ENCODE results near the gene ALOXE3.

The ALOXE3 gene

DNA sequence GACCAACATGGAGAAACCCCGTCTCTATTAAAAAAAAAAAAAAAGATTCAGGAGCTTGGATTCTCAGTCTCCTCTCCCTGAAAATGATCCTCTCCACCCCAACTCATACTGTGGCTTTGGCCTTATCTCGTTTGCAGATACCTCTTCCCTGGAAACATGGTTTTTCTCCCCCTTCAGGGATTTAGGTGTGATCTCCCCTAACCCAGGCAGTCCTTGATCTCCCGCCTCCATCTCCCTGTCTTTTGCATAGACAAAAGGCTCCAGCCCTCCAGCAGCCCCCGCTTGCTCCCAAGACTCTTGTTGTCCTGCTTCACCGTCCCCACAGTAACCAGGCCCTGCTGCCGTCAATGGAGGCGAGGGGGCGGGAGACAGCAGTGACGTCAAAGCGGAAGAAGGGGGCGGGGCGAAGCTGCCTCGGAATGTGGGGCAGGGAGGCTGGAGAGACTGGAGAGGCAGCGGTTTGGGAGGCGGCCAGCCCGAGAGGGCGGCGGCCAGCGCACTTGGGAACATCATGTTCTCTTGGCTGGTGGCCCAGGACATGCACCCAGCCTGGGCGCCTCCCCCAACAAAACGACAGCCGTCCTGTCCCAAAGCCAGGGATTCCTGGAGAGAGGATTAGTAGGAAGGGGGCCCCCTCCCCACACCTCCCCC, 35.8 kb upstream of the ALOXE3 start:
- peak; percentile 70 for DNase-seq

DNA sequence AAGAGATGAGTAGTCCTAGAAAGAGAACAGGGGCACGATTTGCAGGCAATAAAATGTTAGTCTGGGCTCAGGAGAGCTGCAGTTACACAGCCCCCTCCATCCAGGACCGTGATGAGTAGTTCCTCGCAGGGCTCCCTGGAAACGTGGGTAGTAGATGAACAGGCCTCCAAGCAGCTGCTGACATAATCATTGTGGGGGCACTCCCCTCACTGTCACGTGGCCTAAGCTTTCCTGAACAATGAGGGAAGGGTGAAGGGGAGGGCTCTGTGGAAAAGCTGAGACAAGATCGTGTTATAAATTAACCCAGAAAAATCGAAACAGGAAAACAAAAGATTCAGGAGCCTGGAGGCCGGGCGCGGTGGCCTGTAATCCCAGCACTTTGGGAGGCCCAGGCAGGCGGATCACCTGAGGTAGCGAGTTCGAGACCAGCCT, 35.2 kb upstream of the ALOXE3 start:
- peak; percentile 62 for DNase-seq

DNA sequence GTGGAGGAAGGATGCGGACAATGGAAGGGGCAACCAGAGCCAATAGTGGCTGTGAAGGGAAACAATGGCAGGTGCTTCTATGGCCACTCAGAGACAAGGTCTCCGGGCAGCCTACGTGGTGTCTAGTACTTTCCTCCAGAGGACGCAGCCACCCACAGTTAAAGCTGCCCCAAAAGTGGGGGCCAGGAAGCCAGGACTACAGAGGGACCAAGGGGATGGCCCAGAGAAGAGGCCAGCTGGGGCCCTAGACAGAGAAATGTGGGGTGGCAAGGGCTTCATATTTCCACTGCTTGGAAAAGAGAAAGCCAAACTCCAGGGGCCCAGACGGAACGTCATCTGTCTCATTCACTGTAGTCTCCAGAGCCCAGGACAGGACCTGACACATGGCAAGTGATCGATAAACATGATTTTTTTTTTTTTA, 34.7 kb upstream of the ALOXE3 start:
- DNase-seq = no peak

DNA sequence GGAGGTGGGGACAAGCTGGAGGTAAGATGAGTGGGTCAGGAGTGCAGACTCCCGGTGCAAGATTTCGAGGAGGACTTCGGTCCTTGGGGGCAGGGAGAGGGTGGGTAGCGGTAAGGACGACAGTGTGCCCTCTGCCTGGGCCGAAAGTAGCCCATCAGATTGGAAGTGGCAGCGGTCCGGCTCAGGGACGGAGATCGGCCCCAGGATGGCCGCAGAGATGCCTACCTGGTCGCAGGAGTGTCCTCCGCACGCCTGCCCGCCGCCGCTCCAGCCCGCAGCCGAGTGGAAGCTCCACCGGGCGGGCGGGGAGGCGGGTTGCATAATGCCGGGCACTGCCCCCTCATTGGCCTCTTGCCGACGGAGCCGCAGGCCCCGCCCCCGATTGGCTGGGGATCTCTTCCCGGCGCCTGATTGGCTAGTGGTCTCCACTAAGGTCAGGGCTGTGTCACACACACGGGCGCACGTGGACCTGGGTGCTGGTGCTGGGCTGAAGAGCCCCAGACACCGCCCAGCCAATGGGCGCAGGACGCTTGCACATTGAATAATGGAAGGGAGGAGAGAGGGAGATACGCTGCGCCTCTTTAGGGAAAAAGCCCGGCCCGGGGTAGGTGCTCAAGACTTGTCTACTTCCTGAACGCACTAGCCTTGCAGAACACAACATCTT, 33.9 kb upstream of the ALOXE3 start, which contains the start of gene PER1:
Gene PER1 (minus strand): TSS at position 293 of the 664 bp plus-strand sequence. CDS start 1,698 bp downstream, outside the sequence.
- peak; percentile 96 for DNase-seq

DNA sequence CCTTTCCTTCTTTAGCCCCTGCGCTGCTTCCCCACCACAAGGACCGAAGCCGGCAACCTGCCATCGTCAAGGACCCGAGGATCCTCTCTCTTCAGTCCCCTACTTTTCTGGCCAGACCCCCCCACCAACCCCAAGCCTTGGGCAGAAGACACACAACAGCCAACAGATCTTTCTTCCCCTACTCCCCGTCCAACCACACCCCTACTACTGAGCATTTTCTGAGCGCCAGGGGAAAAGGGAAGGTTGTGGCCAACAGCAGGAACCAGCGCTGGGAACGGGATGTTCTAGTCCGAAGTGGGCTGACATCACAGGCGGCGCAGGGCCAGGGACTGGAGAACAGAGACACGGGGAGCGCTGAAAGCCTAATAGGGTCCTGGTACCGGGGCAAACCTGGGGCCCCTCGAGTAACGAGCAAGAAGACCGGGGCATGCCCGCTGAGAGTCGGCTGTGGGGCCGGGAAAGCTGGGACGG, 33.4 kb upstream of the ALOXE3 start:
- DNase-seq = peak; percentile 45

DNA sequence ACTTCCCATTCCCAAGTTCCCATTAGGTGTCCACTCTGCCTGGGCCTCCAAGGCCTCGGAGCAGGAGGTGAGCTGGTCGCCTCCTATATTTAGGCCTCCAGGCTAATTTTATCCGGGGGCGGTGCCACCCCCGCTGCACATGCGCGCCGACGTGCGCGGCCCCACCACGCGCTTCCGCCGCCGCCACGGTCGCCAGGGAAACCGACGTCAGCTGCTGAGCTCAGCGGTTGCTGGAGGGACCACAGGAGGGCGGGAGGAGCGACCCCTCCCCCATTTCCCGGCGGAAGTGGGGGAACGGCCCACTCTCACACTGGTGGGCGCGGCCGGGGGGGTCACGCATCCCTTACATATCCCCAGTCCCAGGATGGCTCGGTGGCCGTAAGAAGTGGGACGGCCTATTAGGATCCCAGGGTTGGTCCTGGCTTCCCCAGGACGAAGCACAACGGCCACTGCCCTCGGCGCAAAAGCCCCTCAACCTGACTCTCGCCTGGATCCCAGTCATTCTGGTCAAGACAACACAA, 32.9 kb upstream of the ALOXE3 start:
- peak; percentile 91 for DNase-seq

DNA sequence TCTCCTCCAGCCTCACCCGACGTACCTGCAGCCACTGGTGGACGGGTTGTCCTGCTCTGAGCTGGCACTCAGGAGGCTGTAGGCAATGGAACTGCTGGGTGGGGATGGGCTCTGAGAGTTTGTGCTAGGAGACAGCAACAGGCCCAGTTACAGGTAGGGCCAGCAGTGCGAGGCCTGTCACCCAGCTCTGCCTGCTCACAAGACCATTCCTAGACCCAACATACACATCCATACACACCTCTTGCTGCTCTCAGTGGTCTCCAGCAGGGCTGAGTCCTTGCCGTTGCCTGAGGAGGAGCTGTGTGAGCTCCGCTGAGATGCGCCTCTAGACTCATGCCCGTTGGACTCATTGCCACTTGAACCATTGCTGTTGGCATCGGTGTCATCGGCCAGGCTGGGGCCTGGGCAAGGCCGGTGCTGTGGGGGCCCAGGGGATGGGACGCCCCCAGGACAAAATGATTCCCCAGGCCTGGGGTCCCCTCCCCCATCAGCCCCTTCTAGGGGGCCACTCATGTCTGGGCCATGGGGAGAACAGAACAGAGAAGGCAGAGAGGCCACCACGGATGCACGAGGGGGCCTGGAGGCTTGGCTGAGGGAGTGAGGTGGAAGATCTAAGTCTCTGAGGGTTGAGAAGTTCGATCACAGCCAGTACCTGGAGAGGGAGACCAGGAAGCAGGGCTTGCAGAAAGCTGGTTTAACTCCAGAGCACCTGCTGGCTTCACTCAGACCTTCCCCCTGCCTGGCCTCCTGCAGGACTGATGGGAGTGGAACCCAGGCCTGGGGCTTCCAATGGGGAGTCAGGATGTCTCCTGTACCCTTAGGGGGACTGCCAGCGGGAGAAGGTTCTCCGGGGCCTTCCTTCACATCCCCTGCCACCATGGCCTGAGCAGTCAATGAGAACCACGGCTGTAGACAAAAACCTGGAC, 32.1 kb upstream of the ALOXE3 start:
- DNase-seq = peak; percentile 33

DNA sequence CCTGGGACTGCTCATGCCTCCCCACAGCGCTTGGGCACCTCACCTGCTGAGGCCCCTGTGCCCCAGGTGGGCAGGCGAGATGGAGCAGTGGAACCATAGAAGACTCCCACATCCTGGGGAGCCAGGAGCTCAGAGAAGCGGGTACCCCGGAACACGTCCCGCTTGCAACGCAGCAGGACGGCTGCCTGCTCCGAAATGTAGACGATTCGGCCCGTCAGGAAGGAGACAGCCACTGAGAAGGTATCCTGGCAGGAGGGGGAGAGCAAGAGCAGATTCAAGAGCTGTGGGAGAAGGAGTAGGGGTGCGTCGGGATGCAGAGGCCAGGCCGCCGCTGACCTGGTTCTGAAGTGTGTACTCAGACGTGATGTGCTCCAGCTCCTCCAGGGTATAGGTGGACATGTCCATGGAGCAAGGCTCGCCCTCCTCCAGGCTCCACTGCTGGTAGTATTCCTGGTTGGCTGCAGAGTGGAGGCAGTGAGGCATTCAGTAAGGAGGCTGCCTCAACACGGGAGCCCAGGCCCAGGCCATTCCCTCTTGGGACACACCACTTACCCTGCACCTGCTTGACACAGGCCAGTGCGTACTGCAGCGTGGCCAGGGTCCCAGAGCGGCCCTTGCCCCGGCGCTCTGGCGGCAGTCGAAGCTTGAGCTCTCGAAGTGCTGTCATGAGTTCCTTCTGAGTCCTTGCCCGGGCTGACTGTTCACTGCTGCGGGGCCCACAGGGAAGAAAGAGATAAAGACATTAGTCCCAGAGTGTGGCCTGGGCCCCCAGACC, 31.3 kb upstream of the ALOXE3 start:
- no peak for DNase-seq

DNA sequence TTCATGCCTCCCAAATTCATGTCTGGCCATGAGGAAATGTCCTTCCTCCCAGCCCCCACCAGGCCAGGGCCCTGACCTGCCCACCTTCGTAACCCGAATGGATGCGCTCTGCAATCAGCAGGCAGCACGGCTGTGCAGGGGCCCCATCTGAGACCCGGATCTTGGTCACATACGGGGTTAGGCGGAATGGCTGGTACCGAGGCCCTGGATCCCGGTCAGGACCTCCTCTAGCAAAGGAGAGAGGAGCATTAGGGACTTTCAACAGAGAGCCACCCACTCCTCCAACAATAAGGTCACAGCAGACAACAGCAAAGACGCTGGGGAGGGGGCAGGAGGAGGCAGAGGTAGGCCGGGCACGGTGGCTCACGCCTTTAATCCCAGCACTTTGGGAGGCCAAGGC, 30.2 kb upstream of the ALOXE3 start:
- no peak for DNase-seq

DNA sequence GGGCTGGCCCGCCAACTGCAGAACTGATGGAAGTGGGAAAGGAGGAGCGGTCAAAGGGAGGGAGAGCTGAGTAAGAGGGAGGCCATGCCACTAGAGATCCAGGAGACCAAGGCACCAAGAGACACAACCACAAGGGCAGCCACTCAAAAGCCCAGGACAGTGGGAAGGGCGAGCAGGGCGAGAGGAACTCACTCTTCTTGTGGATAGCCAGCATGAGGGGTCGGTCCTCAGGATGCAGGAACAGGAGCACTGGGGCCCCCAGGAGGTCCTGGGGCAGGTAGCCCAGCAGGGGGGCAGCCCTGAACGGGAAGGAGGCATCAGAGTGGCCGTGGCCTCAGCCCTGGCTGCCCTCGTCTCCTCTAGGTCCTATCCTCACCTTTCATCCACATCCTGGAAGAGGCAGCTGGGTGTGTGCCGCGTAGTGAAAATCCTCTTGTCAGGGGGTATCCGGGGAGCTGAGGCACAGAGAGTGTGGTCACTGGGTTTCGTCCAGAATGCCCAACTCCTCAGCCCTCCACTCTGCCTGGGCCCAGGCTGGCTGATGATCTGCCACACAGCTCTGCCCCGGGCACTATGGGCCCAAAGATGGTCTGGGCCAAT, 29.6 kb upstream of the ALOXE3 start:
- no peak for DNase-seq

DNA sequence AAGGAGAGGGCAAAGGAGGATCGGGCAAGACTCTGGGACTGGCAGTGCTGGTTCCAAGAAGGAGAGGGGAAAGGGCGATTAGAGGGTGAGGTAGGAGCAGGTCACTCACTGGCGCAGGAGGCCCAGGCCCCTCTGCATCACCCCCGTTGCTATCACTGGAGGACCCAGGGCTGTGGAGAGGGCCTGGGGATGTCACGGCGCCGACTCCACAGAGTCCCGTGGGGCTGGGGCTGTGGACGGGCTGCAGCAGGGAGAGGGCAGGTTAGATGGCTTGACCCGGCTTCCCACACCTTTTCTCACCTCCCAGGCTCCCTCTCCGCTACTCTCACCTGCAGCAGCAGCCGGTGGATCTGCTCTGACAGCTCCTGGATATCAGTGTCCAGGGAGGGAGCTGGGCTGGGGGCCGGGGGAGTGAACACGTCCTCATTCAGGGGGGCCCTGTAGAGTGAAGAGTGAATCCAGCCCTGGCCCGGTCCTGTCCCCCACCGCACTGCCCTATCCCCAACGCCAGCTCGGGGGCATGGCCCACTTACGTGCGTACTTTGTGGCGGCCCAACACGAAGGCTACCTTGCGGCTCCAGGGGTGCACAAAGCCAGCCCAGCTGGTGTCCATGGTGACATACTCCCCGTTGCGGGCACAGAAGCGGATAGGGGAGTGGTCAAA, 29.0 kb upstream of the ALOXE3 start:
- DNase-seq = no peak

DNA sequence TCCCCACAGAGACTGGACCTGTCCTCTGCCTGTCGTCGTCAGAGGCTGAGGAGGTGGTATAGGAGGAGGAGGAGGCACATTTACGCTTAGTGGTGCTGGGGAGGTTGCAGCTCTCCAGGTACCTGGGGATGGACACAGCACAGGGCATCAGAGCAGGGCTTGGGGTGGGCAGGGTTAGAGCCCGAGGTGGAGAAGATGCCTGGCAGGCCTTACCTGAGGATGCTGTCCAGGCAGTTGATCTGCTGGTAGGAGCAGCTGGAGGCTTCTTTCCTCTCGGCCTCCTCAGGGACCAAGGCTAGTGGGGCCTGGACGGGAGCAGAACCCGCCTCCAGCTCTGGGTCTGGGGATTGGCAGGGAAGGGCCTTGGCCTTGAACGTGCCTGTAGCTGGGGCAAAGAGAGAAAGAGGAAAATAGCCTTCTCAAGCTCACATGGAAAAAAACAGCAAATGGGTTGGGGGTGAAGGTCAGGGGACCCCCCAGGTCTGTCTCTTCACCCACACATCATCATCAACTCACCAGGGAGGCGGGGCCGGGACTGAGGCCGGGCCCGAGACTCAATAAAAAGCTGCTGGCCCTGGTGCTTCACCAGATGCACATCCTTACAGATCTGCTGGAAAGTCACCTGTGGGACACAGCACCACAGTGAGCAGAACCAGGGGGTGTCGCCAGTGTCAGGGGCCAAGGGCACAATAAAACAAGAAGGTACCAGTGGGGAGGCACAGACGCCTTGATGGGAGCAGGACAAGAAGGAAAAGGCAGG, 28.2 kb upstream of the ALOXE3 start:
- no peak for DNase-seq

DNA sequence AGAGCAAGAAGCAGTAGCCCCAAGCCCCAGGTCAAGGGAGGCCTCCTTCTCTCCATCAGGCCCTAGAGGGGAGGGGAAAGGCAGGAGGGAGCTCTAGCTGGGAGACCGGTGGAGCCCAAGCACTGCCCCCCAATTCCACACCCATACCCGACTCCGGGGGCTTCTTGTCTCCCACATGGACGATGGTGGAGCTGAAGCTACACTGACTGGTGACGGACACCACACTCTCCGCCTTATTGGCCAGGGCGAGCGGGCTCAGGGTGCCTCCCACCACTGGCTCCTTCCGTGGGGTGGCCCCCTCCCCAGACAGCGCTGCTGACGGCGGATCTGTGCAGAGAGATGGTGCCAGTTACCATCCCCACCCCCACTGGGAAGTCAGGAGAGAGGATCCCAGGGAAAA, 27.5 kb upstream of the ALOXE3 start:
- no peak for DNase-seq

DNA sequence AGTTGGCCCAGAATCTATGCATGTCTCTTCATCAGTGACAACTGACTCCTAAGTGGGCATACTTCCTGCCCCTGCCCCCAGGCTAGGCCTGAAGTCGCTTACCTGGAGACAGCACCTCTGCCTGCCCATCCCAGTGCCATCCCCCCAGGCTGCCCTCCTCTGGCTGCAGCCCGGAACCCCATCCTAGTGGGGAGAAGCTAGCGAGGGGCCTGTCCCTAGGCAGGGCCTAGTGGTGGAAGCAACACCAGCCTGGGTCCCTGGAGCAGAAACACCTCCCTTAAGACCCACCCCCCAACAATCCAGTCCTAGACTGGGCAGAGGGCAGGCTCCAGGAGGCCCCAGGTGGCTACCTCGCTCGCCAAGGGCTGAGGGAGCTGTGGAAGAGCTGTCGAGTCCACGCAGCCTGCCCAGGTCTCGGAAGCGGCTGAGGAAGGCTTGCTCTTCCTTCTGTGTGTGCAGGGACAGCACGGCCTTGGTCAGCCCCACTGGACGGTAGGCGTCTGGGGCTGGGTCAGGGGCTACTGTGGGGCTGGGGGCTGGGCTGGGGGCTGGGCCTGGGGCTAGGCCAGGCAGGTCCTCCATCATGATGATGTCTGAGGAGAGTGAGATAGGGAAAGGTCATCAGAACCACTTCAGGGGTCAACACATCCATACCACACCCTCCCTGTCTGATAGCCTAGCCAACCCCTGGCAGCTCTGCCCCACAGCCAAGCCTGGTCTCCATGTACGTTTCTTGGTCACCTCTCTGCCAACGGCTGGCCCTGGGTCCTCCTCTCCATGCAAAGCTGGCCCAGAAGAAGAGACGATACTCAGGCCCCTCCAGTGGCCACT, 26.3 kb upstream of the ALOXE3 start:
- DNase-seq = no peak

DNA sequence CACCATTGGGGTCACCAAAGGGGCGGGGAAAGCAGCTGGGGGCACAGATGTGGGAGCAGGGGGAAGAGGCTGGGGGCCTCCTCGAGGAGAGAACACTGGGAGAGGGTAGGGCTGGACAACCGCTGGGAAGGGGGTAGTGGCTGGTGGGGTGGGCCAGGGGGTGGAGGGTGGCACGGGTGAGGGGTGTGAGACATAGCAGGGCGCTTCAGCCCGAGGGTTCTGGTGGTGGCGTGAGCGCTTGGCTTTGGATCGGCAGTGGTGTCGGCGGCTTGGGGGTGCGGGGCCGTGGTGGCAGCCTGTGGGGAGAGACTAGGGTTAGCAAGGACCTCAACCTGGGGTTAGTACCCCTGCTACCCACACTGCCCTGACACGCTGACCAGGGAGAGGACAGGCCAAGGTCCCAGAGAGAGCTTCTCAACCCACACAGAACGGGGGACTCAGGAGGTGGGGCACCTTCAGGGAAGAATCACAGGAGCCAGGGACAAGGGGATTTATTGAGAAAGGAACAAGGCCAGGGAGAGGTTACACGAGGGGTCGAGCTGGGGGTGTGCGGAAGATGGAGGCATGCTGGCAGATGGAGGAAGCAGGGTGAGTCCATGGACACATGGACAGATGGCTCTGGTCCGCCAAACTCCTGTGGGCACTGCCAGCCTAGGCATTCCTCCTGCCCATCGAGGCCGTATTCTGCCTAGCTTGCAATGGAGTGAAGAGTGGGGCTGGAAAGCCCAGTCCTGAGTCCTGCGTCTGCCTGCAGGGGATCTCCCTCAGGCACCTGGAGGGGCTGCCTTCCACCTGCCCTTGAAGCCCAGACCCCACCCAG, 25.5 kb upstream of the ALOXE3 start:
- DNase-seq = no peak

DNA sequence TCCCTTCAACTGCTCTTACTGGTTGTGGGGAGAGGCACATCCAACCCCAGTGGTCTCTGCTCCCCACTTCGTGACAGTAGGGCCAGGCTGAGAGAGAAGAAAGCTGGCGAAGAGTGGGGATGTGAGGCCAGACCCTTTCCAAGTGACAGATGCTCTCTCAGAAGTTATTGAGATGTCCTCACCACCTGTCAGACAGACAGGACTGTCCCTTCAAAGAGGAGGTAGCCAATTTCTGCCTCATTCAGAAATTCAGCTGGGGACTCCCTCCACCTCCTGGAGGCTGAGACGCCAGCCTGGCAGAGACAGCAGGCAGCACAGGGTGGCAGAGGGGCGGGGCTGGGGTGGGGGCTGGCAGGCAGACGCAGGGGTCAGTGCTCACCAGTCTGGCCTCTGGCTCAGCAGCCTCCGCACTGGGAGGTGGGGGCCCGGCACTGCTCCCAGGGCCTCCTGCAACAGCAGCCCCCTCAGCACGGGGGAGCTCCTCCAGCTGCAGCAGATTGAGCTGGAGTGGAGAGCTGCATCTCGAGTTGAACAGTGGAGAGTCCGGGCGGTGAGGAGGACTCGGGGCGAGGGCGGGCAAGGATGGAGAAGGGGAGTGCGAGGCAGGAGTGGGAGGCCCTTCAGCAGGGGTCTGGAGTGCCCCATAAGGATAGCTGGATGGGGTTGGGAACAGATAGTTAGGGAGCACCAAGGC, 24.7 kb upstream of the ALOXE3 start:
- no peak for DNase-seq

DNA sequence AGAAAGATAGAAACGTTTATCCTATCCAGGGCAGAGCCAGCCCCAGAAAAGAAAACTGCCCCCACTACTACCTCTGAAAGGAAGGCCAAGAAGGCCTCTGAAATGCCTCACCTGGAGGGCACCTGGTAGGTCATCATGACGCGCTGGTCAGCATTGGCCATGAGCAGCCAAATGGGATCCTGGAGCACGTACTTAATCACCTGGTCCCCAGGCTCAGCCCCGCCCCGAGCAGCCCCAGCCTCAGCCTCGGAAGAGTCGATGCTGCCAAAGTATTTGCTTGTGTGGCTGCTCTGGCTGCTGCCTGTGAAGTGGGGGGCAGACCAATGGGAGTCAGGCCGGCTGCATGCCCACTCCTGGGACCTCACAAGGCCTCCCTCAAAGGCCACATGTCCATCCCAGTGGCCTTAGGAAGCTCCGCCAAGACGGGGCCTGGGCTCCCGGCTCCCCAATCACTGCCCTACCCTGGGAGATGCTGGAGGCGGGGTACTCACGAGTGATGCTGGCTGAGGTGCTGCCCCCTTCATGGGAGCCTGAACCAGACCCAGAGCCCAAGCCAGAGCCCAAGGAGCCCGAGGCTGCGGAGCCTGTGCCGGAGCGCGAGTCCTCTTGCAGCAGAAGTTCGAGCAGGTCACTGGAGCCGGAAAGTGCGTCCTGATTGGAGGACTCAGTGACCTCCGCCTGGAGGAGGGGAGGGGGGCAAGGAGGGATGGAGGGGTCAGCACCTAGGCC, 24.0 kb upstream of the ALOXE3 start:
- no peak for DNase-seq

Data from NCI-H146 (cell line).